ENCODE results near the gene CHGA.

DNA sequence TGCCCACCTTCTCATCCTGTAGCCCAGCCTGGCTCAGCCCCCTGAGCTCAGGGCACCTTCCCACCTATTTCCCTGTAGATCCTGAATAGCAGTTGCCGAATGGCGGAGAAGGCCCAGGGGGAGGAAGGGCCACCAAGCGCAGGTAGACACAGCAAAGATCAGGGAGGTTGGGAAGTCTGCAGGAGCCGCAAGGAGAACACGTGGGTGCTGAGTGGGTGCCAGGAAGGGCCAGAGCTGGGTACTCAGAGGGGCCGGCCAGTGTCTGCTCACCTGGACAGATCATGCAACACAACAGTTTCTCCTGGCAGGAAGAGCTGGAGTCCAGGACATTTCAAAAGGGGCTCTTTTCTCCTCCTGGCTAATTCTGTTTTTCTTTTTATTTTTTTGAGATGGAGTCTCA lies 30.6 kb downstream of the CHGA start:
- TF ChIP-seq, protein P1, sequence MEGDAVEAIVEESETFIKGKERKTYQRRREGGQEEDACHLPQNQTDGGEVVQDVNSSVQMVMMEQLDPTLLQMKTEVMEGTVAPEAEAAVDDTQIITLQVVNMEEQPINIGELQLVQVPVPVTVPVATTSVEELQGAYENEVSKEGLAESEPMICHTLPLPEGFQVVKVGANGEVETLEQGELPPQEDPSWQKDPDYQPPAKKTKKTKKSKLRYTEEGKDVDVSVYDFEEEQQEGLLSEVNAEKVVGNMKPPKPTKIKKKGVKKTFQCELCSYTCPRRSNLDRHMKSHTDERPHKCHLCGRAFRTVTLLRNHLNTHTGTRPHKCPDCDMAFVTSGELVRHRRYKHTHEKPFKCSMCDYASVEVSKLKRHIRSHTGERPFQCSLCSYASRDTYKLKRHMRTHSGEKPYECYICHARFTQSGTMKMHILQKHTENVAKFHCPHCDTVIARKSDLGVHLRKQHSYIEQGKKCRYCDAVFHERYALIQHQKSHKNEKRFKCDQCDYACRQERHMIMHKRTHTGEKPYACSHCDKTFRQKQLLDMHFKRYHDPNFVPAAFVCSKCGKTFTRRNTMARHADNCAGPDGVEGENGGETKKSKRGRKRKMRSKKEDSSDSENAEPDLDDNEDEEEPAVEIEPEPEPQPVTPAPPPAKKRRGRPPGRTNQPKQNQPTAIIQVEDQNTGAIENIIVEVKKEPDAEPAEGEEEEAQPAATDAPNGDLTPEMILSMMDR (IDR thresholded peaks at IDR 0.05) = no peak
- TF ChIP-seq POLR2AphosphoS5 (IDR thresholded peaks at IDR 0.05) = no peak

Measured in breast epithelium (tissue), 3 donors.